Measurements from ENCODE around the gene CCDC97. TPM values are rescaled to one million over a fixed set of nuclear protein-coding genes. Genes with fewer than 3 reads are reported as not detected.
A peak's percentile ranks its signal among the peaks of the same experiment; 100 is the strongest.

Gene CCDC97
- total RNA-seq, 4 donors from 2014 or later = 4.4 to 38.0 (median 10.8) TPM

- no peaks in the 10 kb centered on the region for H3K4me1 ChIP-seq
- no peaks in the 10 kb centered on the region for H3K9me3 ChIP-seq
- intact Hi-C loops (cut with DNase I; ENCODE audit: low total_unique reads) = no loop called here
- no peak overlapping the region for H3K4me3 ChIP-seq
- H3K27ac ChIP-seq = peak overlapping the region in 1 of 2 donors; percentile 41
- TF ChIP-seq POLR2A (IDR thresholded peaks at IDR 0.05) = no peak
- no peak for TF ChIP-seq CTCF (IDR thresholded peaks at IDR 0.05)
- H3K27me3 ChIP-seq = no peaks in the 10 kb centered on the region
- no peaks in the 10 kb centered on the region for H3K36me3 ChIP-seq
- peak; percentile 87 for DNase-seq
Measured at GRCh38 chr19:41373993-41374392, 64.0 kb downstream of the CCDC97 start.

Small RNA genes within 50 kb of the gene (small RNA-seq; reads per million reads assigned to genes)
- not detected for gene RN7SL34P

Other genes with a start within 250 kb of the CCDC97 start
- not detected for gene CYP2A13, start 221.7 kb upstream of the CCDC97 start, total RNA-seq
- not detected for gene CYP2F1, start 195.7 kb upstream of the CCDC97 start, total RNA-seq
- 1 to 10 TPM in 1 of 4 donors, under 1 TPM in 1, not detected in 2; 0.48 to 1.2 TPM for gene CYP2S1, start 117.0 kb upstream of the CCDC97 start, total RNA-seq
- gene AXL, start 90.9 kb upstream of the CCDC97 start, total RNA-seq = 10 to 100 TPM; 22.3 to 86.5 (median 60.6) TPM
- gene HNRNPUL1, start 45.8 kb upstream of the CCDC97 start, total RNA-seq = 100 to 1,000 TPM in 2 of 4 donors, 10 to 100 TPM in 2; 49.7 to 219 (median 87.4) TPM
- gene TGFB1, start 43.8 kb downstream of the CCDC97 start, total RNA-seq = 10 to 100 TPM in 2 of 4 donors, 1 to 10 TPM in 2; 6.7 to 61.7 (median 15.7) TPM
- 1 to 10 TPM in 2 of 4 donors, under 1 TPM in 1, not detected in 1; 0.29 to 6.2 (median 3.5) TPM for gene B9D2, start 54.0 kb downstream of the CCDC97 start, total RNA-seq
- gene TMEM91, start 66.4 kb downstream of the CCDC97 start, total RNA-seq = 10 to 100 TPM in 2 of 4 donors, 1 to 10 TPM in 2; 7.1 to 28.1 (median 10.9) TPM
- 10 to 100 TPM in 1 of 4 donors, 1 to 10 TPM in 3; 1.5 to 11.4 (median 4.5) TPM for gene EXOSC5, start 87.2 kb downstream of the CCDC97 start, total RNA-seq
- gene BCKDHA, start 87.6 kb downstream of the CCDC97 start, total RNA-seq = 10 to 100 TPM; 18.2 to 36.7 (median 21.6) TPM
- 10 to 100 TPM in 1 of 4 donors, 1 to 10 TPM in 1, under 1 TPM in 1, not detected in 1; 0.83 to 14.1 (median 3.4) TPM for gene B3GNT8, start 117.2 kb downstream of the CCDC97 start, total RNA-seq
- 10 to 100 TPM; 25.8 to 89.4 (median 32.9) TPM for gene DMAC2, start 129.7 kb downstream of the CCDC97 start, total RNA-seq
- not detected for gene ERICH4, start 133.0 kb downstream of the CCDC97 start, total RNA-seq